GM19467 (cell line): ENCODE data around the gene FAM236C.
A peak's percentile ranks its signal among the peaks of the same experiment; 100 is the strongest.
"Not testable (repeated sequence)": the region's sequence is repeated elsewhere in the genome, so short reads cannot be mapped to it uniquely, and the experiment has no call there.

Experiments used
- ATAC-seq: cut with Tn5 transposase; IDR thresholded peaks from one replicate; pipeline ENCODE4 v1.9.1; 2021; ENCODE audit warnings: mild to moderate bottlenecking, moderate library complexity; ENCODE audit not compliant: unreplicated experiment

Gene FAM236C

GRCh38 chrX:72912315-72912714 lies at the start of gene FAM236C:
FAM236C (plus strand) TSS chrX:72912615; CDS start chrX:72912715, 100 bp downstream.
- ATAC-seq = not testable (repeated sequence)

DNA sequence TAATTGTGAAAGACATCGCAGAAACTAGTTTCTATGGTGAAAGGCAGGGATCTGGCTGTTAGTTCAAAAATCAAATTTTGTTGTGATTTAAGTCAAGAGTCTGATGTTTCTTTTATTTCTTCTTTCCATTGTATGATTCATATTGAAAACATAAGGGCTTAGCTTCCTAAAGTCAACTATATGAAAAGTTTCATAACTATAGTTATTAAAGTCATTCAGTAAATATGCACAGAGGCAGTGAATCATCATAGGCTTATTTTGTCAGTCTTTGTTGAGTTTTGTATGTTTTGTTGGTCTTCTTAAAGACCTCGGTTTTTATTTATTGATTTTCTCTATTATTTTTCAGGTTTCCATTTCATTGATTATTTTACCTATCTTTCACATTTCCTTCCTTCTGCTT lies 29.5 kb upstream of the FAM236C start:
- ATAC-seq = not testable (repeated sequence)

- ATAC-seq = not testable (repeated sequence)
Observed at GRCh38 chrX:72889740-72890139, 22.7 kb upstream of the FAM236C start.

- not testable (repeated sequence) for ATAC-seq
Observed at GRCh38 chrX:72916096-72916495, 3.7 kb downstream of the FAM236C start.

DNA sequence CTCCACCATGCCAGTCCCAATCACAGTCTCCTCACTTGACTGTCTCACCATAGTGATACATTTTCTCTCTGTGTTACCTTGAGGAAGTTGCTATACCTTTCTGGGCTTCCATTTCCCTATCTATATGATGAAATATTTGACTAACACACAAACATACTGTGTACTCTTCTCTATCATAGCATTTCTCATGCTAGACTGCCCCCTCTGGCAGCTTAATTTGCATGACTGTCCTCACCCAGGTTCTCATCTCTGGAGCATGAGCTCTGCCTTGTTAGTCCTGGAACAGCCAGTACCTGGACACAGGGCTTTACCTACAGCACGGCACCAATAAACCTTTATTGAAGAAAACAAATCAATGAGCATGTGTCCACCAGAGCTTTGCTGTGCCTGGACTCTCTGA lies 19.9 kb downstream of the FAM236C start:
- ATAC-seq = not testable (repeated sequence)

DNA sequence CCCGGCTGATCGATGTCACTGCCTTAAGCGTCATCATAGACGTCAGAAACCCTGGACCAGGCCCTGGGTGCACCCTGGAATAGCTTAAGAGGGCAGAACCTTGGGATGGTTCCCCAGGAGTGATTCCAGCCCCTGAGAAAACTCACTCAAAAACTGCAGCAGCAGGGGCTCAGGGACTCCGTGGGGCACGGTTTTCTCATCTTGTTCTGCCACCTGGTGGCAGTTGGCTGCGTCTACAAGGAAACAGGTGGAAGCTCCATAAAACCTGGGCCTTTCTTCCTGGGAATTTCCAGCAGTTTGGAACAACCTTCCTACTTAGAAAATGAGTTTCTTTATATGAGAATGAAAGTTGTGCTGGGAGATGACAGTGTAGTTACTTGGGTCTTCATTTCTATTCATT lies 24.0 kb downstream of the FAM236C start:
- not testable (repeated sequence) for ATAC-seq

- not testable (repeated sequence) for ATAC-seq
Observed at GRCh38 chrX:72936882-72937455, 24.6 kb downstream of the FAM236C start.

DNA sequence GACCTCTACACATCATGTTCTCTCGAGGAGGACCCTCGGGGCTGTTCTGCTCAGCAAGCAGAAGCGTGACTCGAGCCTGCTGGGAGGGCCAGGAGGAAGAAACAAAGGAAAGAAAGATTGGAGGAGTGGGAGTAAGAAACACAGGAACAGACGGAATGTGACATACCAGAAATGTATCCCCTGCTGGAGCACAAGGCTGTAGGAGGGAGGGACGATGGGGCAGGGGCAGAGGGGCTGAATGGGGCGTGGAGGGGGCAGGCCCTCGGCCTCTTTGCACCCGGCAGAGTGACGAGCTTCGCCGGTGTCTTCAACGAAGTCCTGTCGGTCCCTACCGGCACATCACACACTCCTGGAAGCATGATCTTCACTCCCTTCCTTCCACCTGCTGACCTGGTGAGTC lies 25.5 kb downstream of the FAM236C start, which contains the start of gene FAM236A:
TSS of gene FAM236A (plus strand) at position 301 of the 400 bp plus-strand sequence. CDS start at position 358, 57 bp downstream.
- not testable (repeated sequence) for ATAC-seq

DNA sequence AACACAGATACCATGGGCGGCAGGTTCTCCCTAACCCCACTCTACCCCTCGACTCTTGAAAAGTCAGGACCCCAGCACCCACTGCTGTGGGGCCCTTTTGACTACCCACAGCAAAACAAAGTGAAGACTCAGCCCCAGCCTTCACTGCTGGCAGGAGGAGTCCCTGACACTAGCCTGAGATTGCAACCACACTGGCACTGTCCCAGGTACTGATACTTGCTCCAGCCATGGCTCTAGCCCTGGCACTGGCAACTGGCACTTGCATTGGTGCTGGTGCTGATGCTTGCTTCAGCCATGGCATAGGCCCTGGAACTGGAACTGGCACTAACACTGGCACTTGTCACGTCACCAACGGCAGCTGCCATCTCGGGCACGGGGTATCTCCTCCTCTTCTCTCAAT lies 29.9 kb downstream of the FAM236C start:
- not testable (repeated sequence) for ATAC-seq

DNA sequence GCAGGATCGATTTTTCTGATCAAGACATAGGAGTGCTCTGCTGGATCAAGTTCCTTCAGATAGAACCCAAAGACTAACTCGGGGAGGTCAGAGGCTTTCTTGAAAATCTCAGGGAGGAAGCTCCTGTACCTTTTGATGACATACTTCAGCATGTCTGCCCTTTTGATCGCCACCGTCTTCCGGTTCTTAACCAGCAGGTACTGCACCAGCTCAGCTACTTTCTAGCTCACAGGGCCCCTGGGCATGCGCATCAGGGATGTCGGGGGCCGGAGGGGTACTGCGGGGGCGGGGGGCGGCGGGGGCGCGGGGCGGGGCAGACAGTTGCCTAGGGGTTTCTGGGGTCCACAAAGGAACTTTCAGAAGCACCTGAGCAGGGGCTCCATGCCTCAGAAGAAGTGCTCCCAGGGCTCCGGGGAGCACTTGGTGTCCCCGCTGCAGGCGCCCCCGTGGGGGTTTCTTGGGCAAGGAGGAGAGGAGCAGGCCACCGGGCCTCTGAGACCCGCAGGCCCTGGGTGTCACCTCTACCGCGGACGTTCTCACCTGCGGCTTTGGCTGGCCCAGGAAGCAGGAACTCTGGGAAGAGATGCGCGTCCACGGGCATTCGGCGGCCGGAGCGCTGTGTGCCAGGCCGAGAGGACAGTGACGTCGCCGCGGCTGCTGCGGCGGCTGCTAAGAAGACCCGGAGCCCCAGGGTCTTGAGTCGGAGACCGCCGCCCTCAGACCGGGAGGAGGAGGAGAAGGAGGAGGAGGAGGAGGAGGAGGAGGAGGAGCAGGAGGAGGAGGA lies 30.8 kb downstream of the FAM236C start:
- peak; percentile 72 for ATAC-seq

GRCh38 chrX:72943819-72944169 lies 31.4 kb downstream of the FAM236C start, which contains the start of gene DMRTC1:
DMRTC1 (minus strand) TSS chrX:72943837; CDS start chrX:72875694, 68,143 bp downstream.
- peak; percentile 78 for ATAC-seq

- ATAC-seq = not testable (repeated sequence)
Observed at GRCh38 chrX:72959971-72960370, 47.6 kb downstream of the FAM236C start.
